Measurements from ENCODE around the gene FAM193A. TPM values are rescaled to one million over a fixed set of nuclear protein-coding genes. Genes with fewer than 3 reads are reported as not detected.
"Not testable (repeated sequence)": the region's sequence is repeated elsewhere in the genome, so short reads cannot be mapped to it uniquely, and the experiment has no call there.

Gene FAM193A
- total RNA-seq, 2 experiments from 2014 or later: 20.1 to 20.4 TPM

DNA sequence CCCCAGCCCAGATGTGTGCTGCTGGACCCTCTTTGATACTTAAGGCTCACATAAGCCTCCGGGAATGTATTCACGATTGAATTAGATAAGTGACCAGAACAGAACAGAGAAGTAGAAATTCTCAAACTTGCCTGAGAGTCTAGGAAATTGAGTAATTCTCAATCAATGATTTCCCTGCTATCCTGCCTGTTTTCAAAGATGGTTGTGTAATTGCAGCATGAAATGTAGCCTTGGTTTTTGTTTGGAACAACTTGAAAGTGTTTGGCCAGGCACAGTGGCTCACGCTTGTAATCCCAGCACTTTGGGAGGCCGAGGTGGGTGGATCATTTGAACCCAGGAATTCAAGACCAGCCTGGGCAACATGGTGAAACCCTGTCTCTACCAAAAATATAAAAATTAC is 178.5 kb downstream of the FAM193A start:
- Mint-ChIP-seq H3K27me3 (ENCODE audit: low read depth) (no peaks in the 10 kb centered on the region), H3K27ac (peak overlapping the region; percentile 86), H3K36me3 (ENCODE audit: low read depth) (peaks cover 25% of the 10 kb centered on the region), H3K4me1 (ENCODE audit: low read depth) (peaks cover 40% of the 10 kb centered on the region), H3K4me3 (no peak overlapping the region), H3K9me3 (peaks cover 3% of the 10 kb centered on the region)
- CTCF ChIA-PET: no interaction called here
- intact Hi-C loops (cut with micrococcal nuclease): loop anchor here (1.0 to 5.0 kb wide), 4 partner anchors 23 to 246 kb away; partner anchors contain the start of genes FAM193A and RNF4
- DNase-seq: no peak

- Mint-ChIP-seq H3K36me3 (ENCODE audit: low read depth) (peaks cover 28% of the 10 kb centered on the region), H3K4me3 (no peak overlapping the region), H3K27me3 (ENCODE audit: low read depth) (no peaks in the 10 kb centered on the region), H3K4me1 (ENCODE audit: low read depth) (peaks cover 40% of the 10 kb centered on the region), H3K9me3 (peaks cover 3% of the 10 kb centered on the region), H3K27ac (no peak overlapping the region)
- intact Hi-C loops (cut with micrococcal nuclease): loop anchor here (2.0 kb wide), 1 partner anchor 247 kb away; the partner anchor contains the start of gene RNF4
- no peak for DNase-seq
- CTCF ChIA-PET: interaction anchor here (0.5 kb wide), 1 partner anchor 809 kb away, joined by 5 read pairs; no protein-coding TSS in a partner anchor
Observed at GRCh38 chr4:2715426-2715825, 179.0 kb downstream of the FAM193A start.

GRCh38 chr4:2716236-2716635 is 179.8 kb downstream of the FAM193A start:
- Mint-ChIP-seq H3K36me3 (ENCODE audit: low read depth) (peaks cover 32% of the 10 kb centered on the region), H3K27me3 (ENCODE audit: low read depth) (no peaks in the 10 kb centered on the region), H3K27ac (no peak overlapping the region), H3K9me3 (peaks cover 3% of the 10 kb centered on the region), H3K4me1 (ENCODE audit: low read depth) (peaks cover 40% of the 10 kb centered on the region), H3K4me3 (no peak overlapping the region)
- DNase-seq: no peak
- CTCF ChIA-PET: no interaction called here
- intact Hi-C loops (cut with micrococcal nuclease): no loop called here

DNA sequence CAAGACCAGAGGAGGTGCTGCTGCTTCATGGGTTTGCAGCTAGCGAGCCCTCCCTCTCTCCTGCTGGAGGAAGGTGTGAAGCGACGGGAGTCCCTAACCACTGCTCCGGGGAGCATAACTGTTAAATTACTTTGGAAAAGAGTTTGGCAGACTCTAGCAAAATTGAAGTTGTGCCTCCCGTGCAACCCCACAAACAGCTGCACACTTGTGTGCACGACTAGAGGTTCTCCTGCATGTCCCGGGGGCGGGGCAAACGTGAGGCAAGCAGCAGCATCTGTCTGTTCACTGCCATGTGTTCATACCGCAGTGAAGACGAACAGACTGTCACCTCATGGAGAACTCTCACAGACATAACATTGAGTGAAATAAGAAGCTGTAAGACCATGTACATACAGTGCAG is 185.1 kb downstream of the FAM193A start:
- Mint-ChIP-seq H3K9me3 (no peaks in the 10 kb centered on the region), H3K27me3 (ENCODE audit: low read depth) (no peaks in the 10 kb centered on the region), H3K36me3 (ENCODE audit: low read depth) (peaks cover 22% of the 10 kb centered on the region), H3K4me1 (ENCODE audit: low read depth) (peaks cover 15% of the 10 kb centered on the region), H3K27ac (no peak overlapping the region), H3K4me3 (no peak overlapping the region)
- no peak for DNase-seq
- CTCF ChIA-PET: interaction anchor here (0.9 kb wide), 1 partner anchor 10 kb away, joined by 4 read pairs; no protein-coding TSS in a partner anchor
- intact Hi-C loops (cut with micrococcal nuclease): no loop called here

- H3K4me3 Mint-ChIP-seq: no peak overlapping the region
- H3K36me3 Mint-ChIP-seq (ENCODE audit: low read depth): peaks cover 22% of the 10 kb centered on the region
- no peak overlapping the region for H3K27ac Mint-ChIP-seq
- intact Hi-C loops (cut with micrococcal nuclease): no loop called here
- no peak for DNase-seq
- no peaks in the 10 kb centered on the region for H3K9me3 Mint-ChIP-seq
- peaks cover 15% of the 10 kb centered on the region for H3K4me1 Mint-ChIP-seq (ENCODE audit: low read depth)
- no peaks in the 10 kb centered on the region for H3K27me3 Mint-ChIP-seq (ENCODE audit: low read depth)
- CTCF ChIA-PET: interaction anchor here (0.6 kb wide), 1 partner anchor 166 kb away, joined by 3 read pairs; no protein-coding TSS in a partner anchor
Observed at GRCh38 chr4:2722033-2722432, 185.6 kb downstream of the FAM193A start.

GRCh38 chr4:2723751-2724150 is 187.3 kb downstream of the FAM193A start:
- H3K27ac Mint-ChIP-seq: no peak overlapping the region
- CTCF ChIA-PET: no interaction called here
- H3K36me3 Mint-ChIP-seq (ENCODE audit: low read depth): peaks cover 21% of the 10 kb centered on the region
- no peak for DNase-seq
- H3K4me3 Mint-ChIP-seq: no peak overlapping the region
- no peaks in the 10 kb centered on the region for H3K9me3 Mint-ChIP-seq
- H3K27me3 Mint-ChIP-seq (ENCODE audit: low read depth): no peaks in the 10 kb centered on the region
- peaks cover 15% of the 10 kb centered on the region for H3K4me1 Mint-ChIP-seq (ENCODE audit: low read depth)
- intact Hi-C loops (cut with micrococcal nuclease): no loop called here

DNA sequence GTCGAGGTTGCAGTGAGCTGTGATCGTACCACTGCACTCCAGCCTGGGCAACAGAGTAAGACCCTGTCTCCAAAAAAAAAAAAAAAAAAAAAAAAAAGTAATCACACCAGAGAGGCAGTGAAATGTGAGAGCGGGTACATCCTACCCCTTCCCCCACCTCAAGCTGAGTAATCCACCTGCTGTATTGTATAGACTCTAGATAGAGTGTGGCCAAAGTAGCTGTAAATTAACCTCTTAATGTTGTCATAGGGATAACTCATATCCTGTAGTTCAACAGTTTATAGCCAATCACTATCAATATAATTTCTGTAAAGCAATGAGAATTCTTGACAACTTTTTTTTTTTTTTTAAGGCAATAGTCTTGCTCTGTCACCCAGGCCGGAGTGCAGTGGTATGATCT is 188.9 kb downstream of the FAM193A start:
- Mint-ChIP-seq H3K36me3 (ENCODE audit: low read depth) (peaks cover 10% of the 10 kb centered on the region), H3K4me3 (no peak overlapping the region), H3K27me3 (ENCODE audit: low read depth) (no peaks in the 10 kb centered on the region), H3K4me1 (ENCODE audit: low read depth) (peaks cover 15% of the 10 kb centered on the region), H3K27ac (no peak overlapping the region), H3K9me3 (no peaks in the 10 kb centered on the region)
- intact Hi-C loops (cut with micrococcal nuclease): no loop called here
- no peak for DNase-seq
- CTCF ChIA-PET: interaction anchor here (0.6 kb wide), 1 partner anchor 27 kb away, joined by 4 read pairs; no protein-coding TSS in a partner anchor

DNA sequence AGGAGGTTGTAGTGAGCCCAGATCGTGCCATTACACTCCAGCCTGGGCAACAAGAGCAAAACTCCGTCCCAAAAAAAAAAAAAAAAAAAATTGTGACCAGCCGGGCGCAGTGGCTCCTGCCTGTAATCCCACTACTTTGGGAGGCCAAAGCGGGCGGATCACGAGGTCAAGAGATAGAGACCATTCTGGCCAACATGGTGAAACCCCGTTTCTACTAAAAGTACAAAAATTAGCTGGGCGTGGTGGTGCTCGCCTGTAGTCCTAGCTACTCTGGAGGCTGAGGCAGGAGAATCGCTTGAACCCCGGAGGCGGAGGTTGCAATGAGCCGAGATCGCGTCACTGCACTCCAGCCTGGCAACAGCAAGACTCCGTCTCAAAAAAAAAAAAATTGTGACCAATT is 190.4 kb downstream of the FAM193A start:
- CTCF ChIA-PET: interaction anchor here (0.6 kb wide), 2 partner anchors 24 to 27 kb away, joined by 4 to 5 read pairs; no protein-coding TSS in a partner anchor
- H3K9me3 Mint-ChIP-seq; intact Hi-C loops (cut with micrococcal nuclease); H3K4me3 Mint-ChIP-seq; DNase-seq; H3K27ac Mint-ChIP-seq; H3K36me3 Mint-ChIP-seq (ENCODE audit: low read depth); H3K27me3 Mint-ChIP-seq (ENCODE audit: low read depth): not testable (repeated sequence)
- H3K4me1 Mint-ChIP-seq (ENCODE audit: low read depth): peaks cover 15% of the 10 kb centered on the region

DNA sequence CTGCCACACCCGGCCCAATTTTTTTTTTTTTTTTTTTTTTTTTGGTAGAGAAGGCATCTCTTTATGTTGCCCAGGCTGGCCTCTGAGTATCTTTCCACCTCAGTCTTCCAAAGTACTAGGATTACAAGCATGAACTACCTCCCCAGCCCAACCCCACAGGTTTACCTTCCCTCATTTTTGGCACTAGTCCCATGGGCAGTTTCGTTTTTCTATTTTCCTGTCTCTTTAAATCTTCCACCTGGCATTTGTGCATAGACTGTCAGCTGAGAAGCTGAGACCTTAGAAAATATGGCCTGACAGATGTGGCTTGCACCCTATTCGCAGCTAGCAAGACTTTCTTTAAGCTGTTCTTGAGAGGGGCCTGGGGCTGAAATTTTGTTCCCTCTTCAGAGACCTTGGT is 191.8 kb downstream of the FAM193A start:
- no peak overlapping the region for H3K27ac Mint-ChIP-seq
- H3K27me3 Mint-ChIP-seq (ENCODE audit: low read depth): no peaks in the 10 kb centered on the region
- peaks cover 11% of the 10 kb centered on the region for H3K36me3 Mint-ChIP-seq (ENCODE audit: low read depth)
- intact Hi-C loops (cut with micrococcal nuclease): no loop called here
- no peak for DNase-seq
- H3K4me3 Mint-ChIP-seq: no peak overlapping the region
- CTCF ChIA-PET: interaction anchor here (0.7 kb wide), 1 partner anchor 167 kb away, joined by 3 read pairs; no protein-coding TSS in a partner anchor
- H3K4me1 Mint-ChIP-seq (ENCODE audit: low read depth): peaks cover 8% of the 10 kb centered on the region
- no peaks in the 10 kb centered on the region for H3K9me3 Mint-ChIP-seq

- CTCF ChIA-PET: interaction anchor here (0.9 kb wide), 1 partner anchor 34 kb away, joined by 3 read pairs; no protein-coding TSS in a partner anchor
- Mint-ChIP-seq H3K36me3 (ENCODE audit: low read depth) (peaks cover 11% of the 10 kb centered on the region), H3K4me1 (ENCODE audit: low read depth) (peaks cover 5% of the 10 kb centered on the region), H3K27ac (no peak overlapping the region), H3K4me3 (no peak overlapping the region), H3K9me3 (no peaks in the 10 kb centered on the region), H3K27me3 (ENCODE audit: low read depth) (no peaks in the 10 kb centered on the region)
- DNase-seq: no peak
- intact Hi-C loops (cut with micrococcal nuclease): no loop called here
Observed at GRCh38 chr4:2728806-2729532, 192.5 kb downstream of the FAM193A start.

GRCh38 chr4:2729533-2729875 is 193.1 kb downstream of the FAM193A start:
- DNase-seq: no peak
- Mint-ChIP-seq H3K36me3 (ENCODE audit: low read depth) (peaks cover 12% of the 10 kb centered on the region), H3K27ac (no peak overlapping the region), H3K9me3 (no peaks in the 10 kb centered on the region), H3K4me1 (ENCODE audit: low read depth) (peaks cover 2% of the 10 kb centered on the region), H3K4me3 (no peak overlapping the region), H3K27me3 (ENCODE audit: low read depth) (no peaks in the 10 kb centered on the region)
- CTCF ChIA-PET: interaction anchor here (0.9 kb wide), 1 partner anchor 34 kb away, joined by 3 read pairs; no protein-coding TSS in a partner anchor
- intact Hi-C loops (cut with micrococcal nuclease): no loop called here

- H3K9me3 Mint-ChIP-seq: peaks cover 8% of the 10 kb centered on the region
- H3K27ac Mint-ChIP-seq: no peak overlapping the region
- no peak for DNase-seq
- peaks cover 16% of the 10 kb centered on the region for H3K36me3 Mint-ChIP-seq (ENCODE audit: low read depth)
- intact Hi-C loops (cut with micrococcal nuclease): no loop called here
- H3K27me3 Mint-ChIP-seq (ENCODE audit: low read depth): no peaks in the 10 kb centered on the region
- no peak overlapping the region for H3K4me3 Mint-ChIP-seq
- peaks cover 7% of the 10 kb centered on the region for H3K4me1 Mint-ChIP-seq (ENCODE audit: low read depth)
- CTCF ChIA-PET: no interaction called here
Observed at GRCh38 chr4:2731907-2732317, 195.5 kb downstream of the FAM193A start.

DNA sequence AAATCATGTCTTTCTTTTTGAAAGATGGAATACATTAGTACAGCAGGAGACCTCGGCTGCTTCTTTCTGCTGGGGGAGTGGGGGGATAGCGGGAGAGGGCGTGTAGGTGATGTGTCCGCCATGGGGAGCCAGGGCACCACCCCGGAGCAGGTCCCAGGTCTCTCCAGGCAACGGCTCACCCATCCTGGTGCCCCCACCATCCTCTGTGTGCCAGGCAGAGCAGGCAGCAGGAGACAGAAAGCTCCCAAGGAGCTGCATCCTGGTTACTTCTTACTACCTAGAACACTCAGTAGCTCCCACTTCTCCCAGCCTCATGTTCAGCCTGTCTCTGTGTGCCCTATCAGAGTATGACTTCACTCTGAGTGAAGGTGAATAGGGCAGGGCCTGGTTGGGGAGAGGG is 196.1 kb downstream of the FAM193A start:
- H3K36me3 Mint-ChIP-seq (ENCODE audit: low read depth): peaks cover 16% of the 10 kb centered on the region

More for the DNA sequence above, 196.1 kb downstream of the FAM193A start:
- Mint-ChIP-seq H3K27me3 (ENCODE audit: low read depth) (no peaks in the 10 kb centered on the region), H3K9me3 (peaks cover 8% of the 10 kb centered on the region), H3K4me3 (no peak overlapping the region), H3K27ac (peak overlapping the region; percentile 50), H3K4me1 (ENCODE audit: low read depth) (peaks cover 7% of the 10 kb centered on the region)
- CTCF ChIA-PET: no interaction called here
- no peak for DNase-seq
- intact Hi-C loops (cut with micrococcal nuclease): no loop called here

All from activated naive CD4-positive, alpha-beta T cell treated with anti-CD3 and anti-CD28 coated beads for 36 hours (primary cell).